ENCODE results near the gene PSMB3.
"Not testable (repeated sequence)": the region's sequence is repeated elsewhere in the genome, so short reads cannot be mapped to it uniquely, and the experiment has no call there.

Gene PSMB3

DNA sequence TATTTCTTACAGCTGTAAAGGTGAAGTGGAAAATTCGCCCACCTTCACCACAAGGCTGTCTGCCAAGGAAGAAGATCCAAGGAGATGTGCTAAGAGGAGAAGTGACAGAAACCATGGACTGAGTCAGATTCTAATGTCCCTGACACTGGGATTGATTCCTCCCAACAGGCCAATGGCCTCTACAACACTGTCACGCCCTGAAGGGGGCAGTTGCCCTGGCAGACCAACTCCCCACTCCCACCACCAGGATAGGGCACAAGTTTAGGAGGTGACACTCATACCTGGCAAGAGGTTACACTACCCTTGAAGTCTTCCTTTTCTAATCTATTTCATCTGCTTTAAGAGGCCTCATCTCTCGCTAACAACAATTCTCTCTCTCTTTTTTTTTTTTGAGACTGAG is 30.7 kb downstream of the PSMB3 start:
- Histone ChIP-seq H3K36me3 (ENCODE audit: insufficient read depth, insufficient read length, low read length) (peaks cover 87% of the 10 kb centered on the region), H3K4me3 (ENCODE audit: insufficient read length, low read depth) (no peak overlapping the region), H3K27me3 (ENCODE audit: insufficient read depth, insufficient read length) (no peaks in the 10 kb centered on the region), H3K4me1 (ENCODE audit: insufficient read depth, insufficient read length) (no peaks in the 10 kb centered on the region), H3K9ac (ENCODE audit: insufficient read length, low read depth) (no peak overlapping the region), H3K9me3 (ENCODE audit: insufficient read depth, low read length) (no peaks in the 10 kb centered on the region)
- TF ChIP-seq SUZ12 (IDR thresholded peaks at IDR 0.05; ENCODE audit: extremely low read depth, insufficient read depth, insufficient read length) = no peak
- DNase-seq (ENCODE audit: low read depth, low spot score) = no peak

DNA sequence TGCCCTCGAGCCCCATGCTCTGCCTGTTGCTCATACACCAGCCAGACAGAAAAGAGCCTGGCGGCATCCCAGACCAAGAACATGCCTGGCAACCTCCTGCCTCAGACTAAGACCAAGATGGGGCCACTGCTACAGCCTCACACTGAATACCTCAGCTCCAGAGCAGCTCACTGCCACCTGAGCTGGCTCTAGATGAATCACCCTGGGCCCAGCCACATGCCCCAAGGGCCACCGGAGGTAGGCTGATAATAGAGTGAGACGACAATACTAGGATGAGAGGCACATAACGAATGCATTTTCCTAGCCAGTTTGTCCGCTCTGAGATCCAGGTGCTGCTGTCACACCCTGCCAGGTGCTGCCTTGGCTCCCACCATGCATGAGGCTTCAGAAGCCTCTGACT is 33.8 kb downstream of the PSMB3 start:
- Histone ChIP-seq H3K36me3 (ENCODE audit: insufficient read depth, insufficient read length, low read length) (peaks cover 64% of the 10 kb centered on the region), H3K9me3 (ENCODE audit: insufficient read depth, low read length) (no peaks in the 10 kb centered on the region), H3K4me1 (ENCODE audit: insufficient read depth, insufficient read length) (peaks cover 7% of the 10 kb centered on the region), H3K27me3 (ENCODE audit: insufficient read depth, insufficient read length) (no peaks in the 10 kb centered on the region), H3K4me3 (ENCODE audit: insufficient read length, low read depth) (no peak overlapping the region), H3K9ac (ENCODE audit: insufficient read length, low read depth) (no peak overlapping the region)
- no peak for DNase-seq (ENCODE audit: low read depth, low spot score)
- no peak for TF ChIP-seq YY1 (IDR thresholded peaks at IDR 0.05; ENCODE audit: insufficient read depth, insufficient read length)
- TF ChIP-seq ZNF274 (IDR thresholded peaks at IDR 0.05; ENCODE audit: low read depth, low read length) = no peak
- TF ChIP-seq SUZ12 (IDR thresholded peaks at IDR 0.05; ENCODE audit: extremely low read depth, insufficient read depth, insufficient read length) = no peak

DNA sequence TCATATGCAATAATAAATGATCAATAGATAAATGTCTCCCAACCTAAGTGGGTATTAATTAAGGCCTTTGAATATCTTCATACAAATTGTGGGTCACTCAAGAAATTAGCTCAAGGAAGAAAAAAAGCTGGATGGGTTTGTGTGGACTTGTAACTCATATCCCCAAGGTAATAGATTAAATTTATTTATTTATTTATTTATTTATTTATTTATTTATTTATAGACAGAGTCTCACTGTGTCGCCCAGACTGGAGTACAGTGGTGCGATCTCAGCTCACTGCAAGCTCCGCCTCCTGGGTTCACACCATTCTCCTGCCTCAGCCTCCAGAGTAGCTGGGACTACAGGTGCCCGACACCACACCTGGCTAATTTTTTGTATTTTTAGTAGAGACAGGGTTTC is 35.5 kb downstream of the PSMB3 start:
- DNase-seq (ENCODE audit: low read depth, low spot score); H3K9me3 ChIP-seq (ENCODE audit: insufficient read depth, low read length); H3K27me3 ChIP-seq (ENCODE audit: insufficient read depth, insufficient read length); H3K4me1 ChIP-seq (ENCODE audit: insufficient read depth, insufficient read length); H3K4me3 ChIP-seq (ENCODE audit: insufficient read length, low read depth); H3K9ac ChIP-seq (ENCODE audit: insufficient read length, low read depth): not testable (repeated sequence)
- peaks cover 63% of the 10 kb centered on the region for H3K36me3 ChIP-seq (ENCODE audit: insufficient read depth, insufficient read length, low read length)

DNA sequence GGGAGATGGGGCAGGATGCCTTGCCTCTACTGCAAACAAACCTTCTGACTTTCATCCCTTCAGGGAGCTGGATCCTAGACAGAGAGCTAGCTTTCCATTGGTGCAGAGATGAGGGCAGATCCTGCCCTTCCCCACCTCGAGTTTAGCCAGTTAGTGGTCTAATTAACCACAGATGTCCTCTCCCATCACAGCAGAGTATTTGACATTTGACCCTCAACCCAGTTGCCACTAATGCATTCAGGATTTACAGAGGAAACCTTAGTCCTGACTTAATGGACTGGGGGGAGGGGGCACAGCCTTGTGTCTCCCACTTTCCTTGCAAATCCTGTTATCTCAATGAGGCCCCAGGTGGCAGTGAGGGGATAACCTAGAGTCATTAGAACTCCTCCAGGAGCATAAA is 36.6 kb downstream of the PSMB3 start:
- peaks cover 59% of the 10 kb centered on the region for H3K36me3 ChIP-seq (ENCODE audit: insufficient read depth, insufficient read length, low read length)

DNA sequence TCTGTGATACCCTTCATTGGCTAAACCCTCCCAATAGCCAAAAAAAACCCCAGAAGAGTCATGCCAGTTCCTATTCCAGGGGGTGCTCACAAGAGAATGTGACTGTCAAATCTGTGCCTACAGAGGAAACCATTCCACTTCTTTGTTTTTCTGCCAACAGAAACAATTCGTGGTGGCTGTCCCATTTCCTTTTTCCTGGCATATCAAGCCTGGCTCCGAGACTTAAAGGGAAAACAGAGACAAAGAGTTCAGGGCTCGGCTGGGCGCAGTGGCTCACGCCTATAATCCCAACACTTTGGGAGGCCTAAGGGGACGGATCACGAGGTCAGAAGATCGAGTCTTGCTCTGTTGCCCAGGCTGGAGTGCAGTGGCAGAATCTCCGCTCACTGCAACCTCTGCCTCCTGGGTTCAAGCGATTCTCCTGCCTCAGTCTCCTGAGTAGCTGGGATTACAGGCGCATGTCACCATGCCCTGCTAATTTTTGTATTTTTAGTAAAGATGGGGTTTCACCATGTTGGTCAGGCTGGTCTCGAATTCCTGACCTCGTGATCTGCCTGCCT is 37.7 kb downstream of the PSMB3 start:
- not testable (repeated sequence) for H3K9me3 ChIP-seq (ENCODE audit: insufficient read depth, low read length); H3K27me3 ChIP-seq (ENCODE audit: insufficient read depth, insufficient read length); H3K9ac ChIP-seq (ENCODE audit: insufficient read length, low read depth); H3K4me3 ChIP-seq (ENCODE audit: insufficient read length, low read depth); DNase-seq (ENCODE audit: low read depth, low spot score); H3K4me1 ChIP-seq (ENCODE audit: insufficient read depth, insufficient read length)
- H3K36me3 ChIP-seq (ENCODE audit: insufficient read depth, insufficient read length, low read length) = peaks cover 52% of the 10 kb centered on the region

More for the DNA sequence above, 36.6 kb downstream of the PSMB3 start:
- no peak for TF ChIP-seq SUZ12 (IDR thresholded peaks at IDR 0.05; ENCODE audit: extremely low read depth, insufficient read depth, insufficient read length)
- TF ChIP-seq YY1 (IDR thresholded peaks at IDR 0.05; ENCODE audit: insufficient read depth, insufficient read length) = no peak
- TF ChIP-seq ZNF274 (IDR thresholded peaks at IDR 0.05; ENCODE audit: low read depth, low read length) = no peak
- no peak overlapping the region for H3K4me3 ChIP-seq (ENCODE audit: insufficient read length, low read depth)
- peak; percentile 54 for DNase-seq (ENCODE audit: low read depth, low spot score)
- H3K9me3 ChIP-seq (ENCODE audit: insufficient read depth, low read length) = no peaks in the 10 kb centered on the region
- H3K9ac ChIP-seq (ENCODE audit: insufficient read length, low read depth) = peak overlapping the region; percentile 12
- H3K4me1 ChIP-seq (ENCODE audit: insufficient read depth, insufficient read length) = peaks cover 7% of the 10 kb centered on the region
- H3K27me3 ChIP-seq (ENCODE audit: insufficient read depth, insufficient read length) = no peaks in the 10 kb centered on the region

DNA sequence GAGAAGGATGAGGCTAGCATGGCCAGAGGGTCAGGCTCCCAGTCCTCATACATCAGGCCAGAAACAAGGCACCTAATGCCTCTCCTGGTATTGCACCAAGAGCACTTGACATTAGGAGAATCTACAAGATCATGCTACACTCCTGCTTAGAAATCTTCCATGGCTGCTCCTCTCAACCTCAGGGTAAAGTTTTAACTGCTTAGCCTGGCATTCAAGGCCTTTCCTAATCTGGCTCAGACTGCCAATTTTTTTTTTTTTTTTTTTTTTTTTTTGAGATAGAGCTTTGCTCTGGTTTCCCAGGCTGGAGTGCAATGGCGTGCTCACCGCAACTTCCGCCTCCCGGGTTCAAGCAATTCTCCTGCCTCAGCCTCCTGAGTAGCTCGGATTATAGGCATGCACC is 38.6 kb downstream of the PSMB3 start:
- TF ChIP-seq YY1 (IDR thresholded peaks at IDR 0.05; ENCODE audit: insufficient read depth, insufficient read length) (no peak), ZNF274 (IDR thresholded peaks at IDR 0.05; ENCODE audit: low read depth, low read length) (no peak), SUZ12 (IDR thresholded peaks at IDR 0.05; ENCODE audit: extremely low read depth, insufficient read depth, insufficient read length) (no peak)
- Histone ChIP-seq H3K4me1 (ENCODE audit: insufficient read depth, insufficient read length) (peaks cover 7% of the 10 kb centered on the region), H3K9ac (ENCODE audit: insufficient read length, low read depth) (no peak overlapping the region), H3K27me3 (ENCODE audit: insufficient read depth, insufficient read length) (no peaks in the 10 kb centered on the region), H3K4me3 (ENCODE audit: insufficient read length, low read depth) (no peak overlapping the region), H3K36me3 (ENCODE audit: insufficient read depth, insufficient read length, low read length) (peaks cover 53% of the 10 kb centered on the region), H3K9me3 (ENCODE audit: insufficient read depth, low read length) (no peaks in the 10 kb centered on the region)
- DNase-seq (ENCODE audit: low read depth, low spot score) = no peak

DNA sequence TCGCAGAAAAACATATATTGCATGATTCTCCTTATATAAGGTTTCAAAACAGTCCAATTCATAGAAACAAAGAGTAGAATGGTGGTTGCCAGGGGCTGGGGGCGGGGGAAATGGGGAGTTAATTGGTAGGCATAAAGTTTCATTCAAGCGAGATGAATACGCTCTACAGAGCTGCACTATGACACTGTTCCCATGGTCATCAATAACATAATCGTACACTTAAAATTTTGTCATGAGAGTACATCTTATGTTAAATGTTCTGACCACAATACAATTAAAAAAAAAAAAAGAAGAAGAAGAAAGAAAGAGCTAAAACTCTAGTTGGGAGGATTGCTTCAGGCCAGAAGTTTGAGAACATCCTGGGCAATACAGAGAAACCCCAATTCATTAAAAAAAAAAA is 41.7 kb downstream of the PSMB3 start:
- H3K4me1 ChIP-seq (ENCODE audit: insufficient read depth, insufficient read length) = peaks cover 4% of the 10 kb centered on the region
- no peaks in the 10 kb centered on the region for H3K9me3 ChIP-seq (ENCODE audit: insufficient read depth, low read length)
- TF ChIP-seq ZNF274 (IDR thresholded peaks at IDR 0.05; ENCODE audit: low read depth, low read length) (no peak), YY1 (IDR thresholded peaks at IDR 0.05; ENCODE audit: insufficient read depth, insufficient read length) (no peak), SUZ12 (IDR thresholded peaks at IDR 0.05; ENCODE audit: extremely low read depth, insufficient read depth, insufficient read length) (no peak)
- H3K36me3 ChIP-seq (ENCODE audit: insufficient read depth, insufficient read length, low read length) = peaks cover 64% of the 10 kb centered on the region
- no peak for DNase-seq (ENCODE audit: low read depth, low spot score)
- no peak overlapping the region for H3K9ac ChIP-seq (ENCODE audit: insufficient read length, low read depth)
- no peak overlapping the region for H3K4me3 ChIP-seq (ENCODE audit: insufficient read length, low read depth)
- no peaks in the 10 kb centered on the region for H3K27me3 ChIP-seq (ENCODE audit: insufficient read depth, insufficient read length)

DNA sequence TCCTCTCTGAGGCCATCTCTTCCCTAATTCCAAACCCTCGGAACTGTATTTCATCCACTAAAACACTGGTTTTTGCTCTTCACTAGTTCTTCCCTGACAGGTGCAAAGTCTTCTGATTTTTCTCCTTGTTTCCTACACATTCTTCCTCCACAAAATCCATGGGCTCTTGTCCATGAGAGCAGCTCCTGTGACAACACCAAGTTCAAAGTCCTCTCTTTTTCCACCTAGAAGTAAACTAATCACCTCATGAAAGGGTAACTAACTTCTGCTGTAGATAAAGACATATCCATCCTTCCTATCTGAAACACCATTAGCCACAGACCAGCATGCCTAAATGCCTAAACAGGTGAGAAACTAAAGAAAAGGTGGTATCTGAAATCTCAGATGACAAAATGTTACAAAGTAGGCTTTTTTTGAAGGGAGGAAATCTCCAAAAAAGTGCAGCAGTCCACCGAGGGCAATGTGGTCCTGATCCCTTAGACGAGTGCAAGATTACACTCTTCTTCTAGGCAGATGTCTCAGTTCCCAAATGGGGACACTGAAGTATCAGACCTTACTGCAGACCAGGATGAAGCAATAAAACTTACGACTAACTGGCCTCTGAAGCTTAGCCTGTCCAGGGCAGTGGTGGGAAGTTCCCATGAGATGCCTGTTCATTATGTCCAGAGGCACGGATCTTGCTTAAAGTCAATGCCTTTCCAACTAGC is 44.1 kb downstream of the PSMB3 start:
- Histone ChIP-seq H3K4me3 (ENCODE audit: insufficient read length, low read depth) (no peak overlapping the region), H3K9ac (ENCODE audit: insufficient read length, low read depth) (no peak overlapping the region), H3K9me3 (ENCODE audit: insufficient read depth, low read length) (no peaks in the 10 kb centered on the region), H3K36me3 (ENCODE audit: insufficient read depth, insufficient read length, low read length) (peaks cover 61% of the 10 kb centered on the region), H3K27me3 (ENCODE audit: insufficient read depth, insufficient read length) (no peaks in the 10 kb centered on the region), H3K4me1 (ENCODE audit: insufficient read depth, insufficient read length) (no peaks in the 10 kb centered on the region)
- DNase-seq (ENCODE audit: low read depth, low spot score) = no peak
- no peak for TF ChIP-seq SUZ12 (IDR thresholded peaks at IDR 0.05; ENCODE audit: extremely low read depth, insufficient read depth, insufficient read length)
- no peak for TF ChIP-seq ZNF274 (IDR thresholded peaks at IDR 0.05; ENCODE audit: low read depth, low read length)
- TF ChIP-seq YY1 (IDR thresholded peaks at IDR 0.05; ENCODE audit: insufficient read depth, insufficient read length) = no peak
